Sciatic nerve (tissue), 2 donors: Measurements from ENCODE around the gene TBC1D3G. TPM values are rescaled to one million over a fixed set of nuclear protein-coding genes. Genes with fewer than 3 reads are reported as not detected.
"Not testable (repeated sequence)": the region's sequence is repeated elsewhere in the genome, so short reads cannot be mapped to it uniquely, and the experiment has no call there.

Source experiments
- ATAC-seq: fragments of 200-7000 bp; cut with Tn5 transposase; one replicate; pipeline ENCODE4 v1.9.1; 2020; ENCODE audit warnings: mild to moderate bottlenecking, moderate library complexity
- DNase-seq: peaks from one replicate; pipeline ENCODE4 v3.0.0-alpha.2; 2020; ENCODE audit warnings: low spot score
- intact Hi-C: fragments of 100-400 bp; cut with DNase I; formaldehyde crosslinking; loops from one replicate; pipeline ENCODE4 v1.14.2; 2022
- total RNA-seq: library from RNA; stranded (reverse); fragmentation: NEBNext Ultra II Directional; extraction: Animal tissue kit (Norgen Biotek cat#: 25700); gene quantifications from one replicate; pipeline ENCODE4 v1.2.1, GENCODE V29; 2021
- donor health status: DM: no; HTN: no; CAD: no.
- donor health status: DM: no; HTN: no; CAD: no.

Gene TBC1D3G
- total RNA-seq = not detected

DNA sequence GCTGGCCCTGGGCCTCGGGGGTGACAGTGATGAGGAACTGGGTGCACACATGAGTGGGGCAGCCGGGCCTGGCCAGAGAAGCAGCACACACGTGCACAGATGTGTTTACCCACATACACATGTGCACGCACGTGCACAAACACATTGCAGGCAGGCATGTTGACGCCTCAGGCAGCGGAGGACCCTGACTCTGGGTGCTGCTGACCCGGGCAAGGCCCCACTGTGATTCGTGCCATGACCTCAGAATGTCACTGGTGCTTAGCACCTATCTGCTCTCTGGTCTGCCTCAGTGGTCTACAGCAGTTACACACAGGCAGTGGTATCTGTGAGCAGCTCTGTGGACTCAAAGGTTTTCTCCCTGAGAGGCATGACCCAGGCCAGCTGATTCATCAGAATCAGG lies at the start of gene TBC1D3G:
TBC1D3G (plus strand) TSS at position 301 of the 400 bp plus-strand sequence. CDS start 1,528 bp downstream, outside the sequence.
- ATAC-seq, DNase-seq, intact Hi-C loops: not testable (repeated sequence)

- DNase-seq, ATAC-seq, intact Hi-C loops: not testable (repeated sequence)
These were observed 40.4 kb upstream of the TBC1D3G start for GRCh38 chr17:36283256-36283655.

- DNase-seq, intact Hi-C loops, ATAC-seq: not testable (repeated sequence)
These were observed 39.5 kb upstream of the TBC1D3G start for GRCh38 chr17:36284219-36284618.

GRCh38 chr17:36289965-36290612 lies 33.6 kb upstream of the TBC1D3G start:
- ATAC-seq, DNase-seq, intact Hi-C loops: not testable (repeated sequence)

GRCh38 chr17:36295161-36295560 lies 28.5 kb upstream of the TBC1D3G start:
- intact Hi-C loops, ATAC-seq, DNase-seq: not testable (repeated sequence)

- intact Hi-C loops, DNase-seq, ATAC-seq: not testable (repeated sequence)
These were observed 7.9 kb upstream of the TBC1D3G start for GRCh38 chr17:36315736-36316135.

DNA sequence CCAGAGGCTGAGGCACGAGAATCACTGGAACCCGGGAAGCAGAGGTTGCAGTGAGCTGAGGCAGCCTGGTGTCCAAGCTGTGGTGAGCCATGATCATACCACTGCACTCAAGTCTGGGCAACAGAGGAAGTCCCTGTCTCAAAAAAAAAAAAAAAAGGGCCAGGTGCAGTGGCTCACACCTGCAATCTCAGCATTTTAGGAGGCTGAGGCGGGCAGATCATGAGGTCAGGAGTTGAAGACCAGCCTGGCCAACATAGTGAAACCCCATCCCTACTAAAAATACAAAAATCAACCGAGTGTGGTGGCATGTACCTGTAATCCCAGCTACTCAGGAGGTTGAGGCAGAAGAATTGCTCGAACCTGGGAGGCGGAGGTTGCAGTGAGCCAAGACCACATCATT lies 38.8 kb downstream of the TBC1D3G start:
- ATAC-seq, intact Hi-C loops, DNase-seq: not testable (repeated sequence)

- ATAC-seq, DNase-seq, intact Hi-C loops: not testable (repeated sequence)
These were observed 52.3 kb downstream of the TBC1D3G start for GRCh38 chr17:36375938-36376337.

Other genes starting within 250 kb of the TBC1D3G start
- gene CCL3, start 233.7 kb upstream of the TBC1D3G start, total RNA-seq = 39.9 TPM
- 39.5 TPM for gene CCL4, start 220.1 kb upstream of the TBC1D3G start, total RNA-seq
- gene TBC1D3B, start 147.2 kb upstream of the TBC1D3G start, total RNA-seq = 8.9 TPM
- 12.4 TPM for gene CCL3L1, start 127.1 kb upstream of the TBC1D3G start, total RNA-seq
- gene CCL4L2, start 112.8 kb upstream of the TBC1D3G start, total RNA-seq = 22.1 TPM
- 0.36 TPM for gene TBC1D3I, start 59.3 kb upstream of the TBC1D3G start, total RNA-seq
- gene TBC1D3H, start 64.6 kb downstream of the TBC1D3G start, total RNA-seq = not detected
- 28.6 TPM for gene ZNHIT3, start 162.8 kb downstream of the TBC1D3G start, total RNA-seq
- 46.5 TPM for gene MYO19, start 211.0 kb downstream of the TBC1D3G start, total RNA-seq
- gene PIGW, start 211.1 kb downstream of the TBC1D3G start, total RNA-seq = 3.2 TPM
- 88.8 TPM for gene GGNBP2, start 221.0 kb downstream of the TBC1D3G start, total RNA-seq